8988T (cell line): ENCODE results near the gene UBE2G1.

ENCODE experiments used
- DNase-seq: peaks from one replicate; pipeline ENCODE4 v3.0.0; 2011

The UBE2G1 gene

DNA sequence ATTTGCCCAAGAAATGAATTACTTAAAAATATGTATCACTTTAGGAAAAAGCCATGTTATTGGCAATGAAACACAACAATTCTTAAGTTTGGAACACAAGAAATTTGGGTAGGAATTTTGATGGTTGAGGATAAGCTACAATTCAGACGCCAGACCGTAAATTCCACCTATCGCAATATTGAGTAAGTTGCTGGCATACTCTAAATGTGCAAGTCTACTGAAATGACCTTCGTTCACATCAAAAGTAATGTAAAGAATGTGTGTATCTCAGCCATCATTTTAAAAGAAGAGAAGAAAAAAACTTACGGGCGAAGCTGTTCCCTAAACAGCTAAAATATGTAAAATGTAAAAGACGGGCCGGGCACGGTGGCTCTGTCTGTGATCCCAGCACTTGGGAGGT, 33.4 kb downstream of the UBE2G1 start:
- DNase-seq: no peak

DNA sequence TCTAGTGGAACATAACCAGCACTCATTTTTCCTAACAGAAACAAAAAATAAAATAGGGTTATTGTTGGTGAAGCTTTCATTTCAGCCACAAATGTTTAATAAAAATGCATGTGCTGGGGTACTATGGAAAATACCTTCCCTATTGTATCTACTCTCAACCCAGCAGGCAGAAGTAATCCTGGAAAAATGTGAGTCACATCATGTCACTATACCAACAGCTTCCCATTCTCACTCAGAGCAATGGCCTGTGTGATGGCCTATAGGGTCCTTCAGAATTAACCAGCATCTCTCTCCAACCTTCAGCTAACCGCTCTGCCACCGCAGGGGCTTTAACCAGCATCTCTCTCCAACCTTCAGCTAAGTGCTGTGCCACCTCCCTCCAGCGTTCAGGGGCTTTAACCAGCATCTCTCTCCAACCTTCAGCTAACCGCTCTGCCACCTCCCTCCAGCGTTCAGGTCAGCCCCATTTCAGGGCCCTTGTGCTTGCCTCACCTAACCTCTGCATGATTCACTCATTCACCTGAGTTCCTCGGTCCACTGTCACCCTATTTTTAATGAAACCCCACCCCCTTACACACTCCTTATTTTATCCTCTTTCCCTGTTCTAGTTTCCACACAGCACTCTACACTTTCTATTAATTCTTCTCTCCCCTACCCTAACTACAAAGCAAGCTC, 34.0 kb downstream of the UBE2G1 start:
- DNase-seq: no peak

GRCh38 chr17:4331614-4332013, 34.9 kb downstream of the UBE2G1 start:
- no peak for DNase-seq

GRCh38 chr17:4329838-4330237, 36.6 kb downstream of the UBE2G1 start:
- no peak for DNase-seq

DNA sequence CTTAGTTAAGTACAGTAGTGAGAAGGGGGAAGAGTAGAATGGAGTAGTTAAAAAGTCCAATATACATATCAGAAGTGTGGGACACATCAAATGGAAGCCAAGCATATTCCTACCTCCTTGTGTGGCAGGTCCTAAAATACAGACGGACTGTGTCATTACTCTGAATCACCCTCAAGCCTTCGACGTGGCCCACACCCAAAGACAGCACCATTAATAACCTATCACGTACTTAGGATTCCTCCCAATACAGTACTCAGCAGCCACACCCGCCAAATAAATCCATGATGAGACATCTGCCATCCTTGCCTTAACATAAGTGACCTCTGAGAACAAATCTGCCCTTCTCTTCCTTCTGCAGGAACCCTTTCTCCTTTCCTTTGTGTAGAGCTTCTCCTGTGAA, 38.9 kb downstream of the UBE2G1 start:
- DNase-seq: no peak

GRCh38 chr17:4326608-4327007, 39.9 kb downstream of the UBE2G1 start:
- no peak for DNase-seq

- DNase-seq: no peak
These were observed 40.4 kb downstream of the UBE2G1 start for GRCh38 chr17:4326112-4326511.

- DNase-seq: no peak
These were observed 42.0 kb downstream of the UBE2G1 start for GRCh38 chr17:4324463-4324862.

DNA sequence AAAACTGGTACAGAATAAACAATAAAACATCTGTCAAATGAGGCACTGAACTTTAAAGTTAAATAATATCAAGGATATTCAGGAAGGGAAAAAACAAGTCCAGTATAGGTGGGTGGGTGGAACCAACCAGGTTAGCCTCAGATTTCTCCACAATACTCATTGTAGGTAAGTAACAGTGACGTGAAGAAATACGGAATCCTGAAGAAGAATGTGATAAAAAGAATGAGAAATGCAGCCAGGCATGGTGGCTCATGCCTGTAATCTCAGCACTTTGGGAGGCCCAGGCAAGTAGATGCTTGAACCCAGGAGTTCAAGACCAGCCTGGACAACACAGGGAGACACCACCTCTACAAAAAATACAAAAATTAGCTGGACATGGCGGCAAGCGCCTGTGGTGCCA, 47.3 kb downstream of the UBE2G1 start:
- no peak for DNase-seq

DNA sequence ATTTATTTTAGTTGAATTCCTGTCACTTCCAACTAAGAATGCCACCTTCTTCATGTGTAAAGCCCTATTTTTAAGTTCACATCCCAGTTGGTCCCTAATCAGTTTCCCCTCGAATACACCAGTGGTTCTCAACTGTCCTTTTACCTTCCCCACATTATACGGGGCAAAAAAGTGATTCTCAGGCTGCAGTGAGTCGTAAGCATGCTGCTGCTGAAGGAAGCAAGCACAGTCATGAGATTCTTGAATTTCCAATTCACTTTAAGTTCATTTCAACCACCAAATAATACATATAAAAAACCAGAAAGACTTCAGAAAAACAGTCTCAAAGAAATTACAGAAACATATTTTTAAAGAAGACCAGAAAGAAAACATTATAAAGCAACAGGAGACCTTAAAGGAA, 47.9 kb downstream of the UBE2G1 start:
- no peak for DNase-seq

DNA sequence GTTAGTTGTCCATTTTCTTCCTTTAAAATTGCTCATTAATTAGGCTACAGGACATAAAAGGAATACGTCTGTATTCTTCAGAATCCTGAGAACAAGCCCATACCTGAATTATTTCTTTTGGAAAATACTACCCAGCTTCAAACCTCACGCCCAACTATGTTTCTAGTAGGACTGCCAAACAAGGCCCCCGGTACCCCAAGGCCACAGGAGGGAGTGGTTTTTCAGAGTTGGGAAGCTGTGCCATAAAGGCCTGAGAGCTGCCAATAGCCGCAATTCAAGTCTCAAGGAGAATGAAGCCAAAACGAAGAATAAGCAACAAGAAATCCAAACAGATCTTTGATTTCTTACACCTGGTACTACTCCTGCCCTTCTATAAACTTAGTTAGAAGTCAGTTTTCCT, 48.3 kb downstream of the UBE2G1 start:
- no peak for DNase-seq

GRCh38 chr17:4317610-4318009, 48.9 kb downstream of the UBE2G1 start:
- no peak for DNase-seq

DNA sequence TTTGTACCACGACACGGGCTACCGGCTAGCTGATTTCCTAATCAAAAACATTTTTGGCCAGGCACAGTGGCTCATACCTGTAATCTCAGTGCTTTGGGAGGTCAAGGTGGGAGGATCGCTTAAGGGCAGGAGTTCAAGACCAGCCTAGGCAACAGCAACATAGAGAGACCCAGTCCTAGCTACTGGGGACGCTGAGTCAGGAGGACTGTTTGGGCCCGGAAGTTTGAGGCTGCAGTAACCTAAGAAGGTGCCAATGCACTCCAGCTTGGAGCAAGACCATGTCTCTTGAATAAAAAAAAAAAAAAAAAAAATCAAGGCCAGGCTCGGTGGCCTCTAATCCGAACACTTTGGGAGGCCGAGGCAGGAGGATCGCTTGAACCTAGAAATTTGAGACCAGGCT, 49.8 kb downstream of the UBE2G1 start:
- DNase-seq: no peak

DNA sequence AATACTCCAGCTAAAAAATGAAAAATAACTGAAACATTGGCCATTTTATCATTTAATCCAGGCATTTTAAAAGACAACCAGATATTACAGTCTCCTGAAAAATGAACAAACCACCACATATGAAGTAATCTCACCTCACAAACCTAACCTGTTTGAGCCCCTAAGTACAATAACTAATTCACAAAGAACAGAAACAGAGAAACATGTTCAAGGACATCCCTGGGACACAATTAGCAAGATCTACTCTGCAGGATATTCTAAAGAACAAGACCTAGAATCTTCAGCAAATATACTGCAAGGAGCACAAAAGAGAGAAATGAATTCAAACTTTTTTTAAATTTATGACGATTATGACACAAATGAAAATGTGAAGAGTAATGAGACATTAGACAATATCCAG, 51.9 kb downstream of the UBE2G1 start:
- no peak for DNase-seq

DNA sequence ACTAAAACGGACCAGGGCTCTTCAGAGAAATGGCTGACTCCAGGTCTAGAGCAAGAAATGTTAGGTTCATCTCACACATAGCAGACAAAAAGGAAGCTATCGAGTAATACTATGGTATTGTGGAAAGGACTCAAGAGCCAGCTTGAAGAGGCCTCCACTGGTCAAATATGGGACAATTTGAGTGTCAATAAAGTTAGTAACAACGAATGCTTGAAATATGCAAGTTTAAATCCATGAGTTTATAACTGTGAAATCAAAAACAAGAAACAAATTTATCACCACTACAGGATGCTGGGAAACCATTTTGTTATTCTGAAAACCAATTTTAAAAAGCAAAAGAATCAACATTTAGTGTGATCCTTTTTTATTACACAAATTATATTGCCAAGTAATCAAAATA, 52.3 kb downstream of the UBE2G1 start:
- no peak for DNase-seq

- DNase-seq: no peak
These were observed 53.0 kb downstream of the UBE2G1 start for GRCh38 chr17:4313221-4314114.

DNA sequence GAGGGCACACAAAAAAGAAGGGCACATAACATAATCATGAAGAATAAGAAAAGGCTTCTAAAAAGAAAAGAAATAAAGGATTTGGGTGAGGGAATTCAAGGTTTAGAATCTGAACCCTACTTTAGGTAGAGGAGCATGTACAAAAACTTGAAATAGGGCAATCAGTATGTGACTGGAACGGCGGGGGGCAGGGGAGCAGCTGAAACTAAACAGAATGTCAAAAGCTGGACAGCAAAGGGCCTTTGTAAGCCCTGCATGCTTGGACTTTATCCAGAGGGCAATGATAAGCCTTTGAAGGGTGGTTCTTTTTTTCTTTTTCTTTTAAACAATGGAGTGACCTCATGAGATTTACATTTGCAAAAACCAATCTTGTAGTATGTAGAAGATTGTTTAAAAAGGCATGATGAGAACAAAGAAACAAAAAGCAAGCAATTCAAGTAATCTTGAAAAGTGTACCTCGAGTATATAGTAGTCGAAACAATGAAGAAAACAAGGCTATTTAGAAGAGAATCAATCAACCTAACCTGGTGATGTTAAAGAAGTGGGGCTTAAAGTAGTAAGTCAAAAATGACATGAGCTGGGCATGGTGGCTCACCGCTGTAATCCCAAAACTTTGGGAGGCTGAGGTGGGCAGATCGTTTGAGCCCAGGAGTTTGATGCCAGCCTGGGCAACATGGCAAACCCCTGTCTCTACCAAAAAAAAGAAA, 56.0 kb downstream of the UBE2G1 start:
- DNase-seq: no peak

DNA sequence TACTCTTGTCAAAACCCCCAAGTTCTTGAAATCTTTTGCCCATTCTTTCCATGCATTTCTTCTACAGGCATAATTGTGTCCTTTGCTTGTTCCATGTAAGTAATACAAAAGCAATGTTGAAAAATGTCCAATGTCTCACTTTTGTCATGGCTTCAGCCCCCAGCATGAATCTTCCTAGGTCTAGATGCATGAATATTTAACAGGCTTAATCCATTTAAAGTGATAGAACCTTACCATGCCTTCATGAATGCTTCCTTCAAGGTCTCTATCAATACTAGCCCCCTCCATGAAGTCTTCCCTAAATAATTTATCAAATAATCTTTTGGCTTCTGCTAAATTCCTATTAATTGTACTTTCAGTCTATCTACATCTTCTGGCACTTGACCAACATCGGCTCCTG, 56.6 kb downstream of the UBE2G1 start:
- no peak for DNase-seq

- no peak for DNase-seq
These were observed 59.1 kb downstream of the UBE2G1 start for GRCh38 chr17:4307179-4307930.

DNA sequence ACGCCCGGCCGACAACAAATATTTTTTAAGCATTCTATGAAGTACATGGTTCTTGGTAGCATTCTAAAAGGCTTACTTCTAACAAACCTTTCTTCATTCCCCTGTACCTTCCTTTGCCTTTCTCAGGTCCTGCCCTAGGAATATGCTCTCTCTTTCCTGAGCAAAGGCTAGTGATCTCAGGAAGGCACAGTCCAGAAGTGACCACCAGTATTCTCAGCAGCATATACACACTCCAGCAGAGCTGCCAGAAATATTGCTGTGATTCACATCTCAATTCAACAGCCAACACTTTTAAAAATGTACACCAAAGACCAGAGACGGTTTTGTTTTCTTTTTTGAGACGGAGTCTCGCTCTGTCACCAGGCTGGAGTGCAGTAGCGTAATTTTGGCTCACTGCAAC, 61.3 kb downstream of the UBE2G1 start:
- DNase-seq: no peak

- no peak for DNase-seq
These were observed 62.0 kb downstream of the UBE2G1 start for GRCh38 chr17:4304417-4305027.

DNA sequence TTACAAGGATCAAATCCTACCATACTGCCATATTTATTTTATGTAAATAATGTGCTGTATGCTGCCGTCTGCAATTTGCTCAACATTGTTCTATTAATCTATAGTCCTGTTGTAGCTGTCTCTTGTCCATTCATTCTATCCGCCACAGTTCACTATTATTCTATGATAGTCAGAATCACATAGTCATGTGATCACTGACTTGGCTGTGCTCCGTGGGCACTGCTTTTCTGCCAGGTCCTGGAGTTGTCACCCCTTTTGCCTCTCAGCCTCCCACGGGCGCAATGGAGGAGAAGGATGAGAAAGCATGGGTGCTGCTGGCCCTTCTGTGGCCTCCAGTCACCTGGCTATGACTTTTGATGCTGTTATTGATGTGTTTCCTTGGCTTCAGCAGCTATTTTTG, 65.4 kb downstream of the UBE2G1 start:
- no peak for DNase-seq

DNA sequence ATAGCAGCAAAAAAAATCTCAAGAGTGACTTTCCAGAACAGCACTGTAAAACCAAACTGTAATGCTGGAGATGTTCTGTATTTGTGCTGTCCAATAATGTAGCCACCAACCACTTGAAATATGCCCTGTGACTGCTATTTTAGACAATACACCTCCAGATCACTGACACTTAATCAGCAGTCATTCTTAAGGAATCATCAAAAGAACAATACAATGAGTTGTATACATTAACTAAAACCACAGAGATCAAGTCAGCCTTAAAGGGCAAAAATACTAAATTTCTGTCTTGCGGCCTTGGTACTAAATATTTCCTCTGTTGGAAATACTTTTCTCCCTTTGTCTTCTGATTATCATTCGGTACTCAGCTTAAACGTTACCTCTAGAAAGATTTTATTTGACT, 69.1 kb downstream of the UBE2G1 start:
- DNase-seq: no peak
